Stimulated activated CD4-positive, alpha-beta T cell treated with anti-CD3 and anti-CD28 coated beads, TNF-alpha, amount 100 ng/mL, for 48 hours (primary cell): Measurements from ENCODE around the gene CNBP.
A peak's percentile ranks its signal among the peaks of the same experiment; 100 is the strongest.
"Not testable (repeated sequence)": the region's sequence is repeated elsewhere in the genome, so short reads cannot be mapped to it uniquely, and the experiment has no call there.

ENCODE experiments used
- DNase-seq, 3 donors: peaks; one replicate each; pipeline ENCODE4 v3.0.0-alpha.2; 2020; ENCODE audit warnings: low read depth in 3 of 3

Gene CNBP

DNA sequence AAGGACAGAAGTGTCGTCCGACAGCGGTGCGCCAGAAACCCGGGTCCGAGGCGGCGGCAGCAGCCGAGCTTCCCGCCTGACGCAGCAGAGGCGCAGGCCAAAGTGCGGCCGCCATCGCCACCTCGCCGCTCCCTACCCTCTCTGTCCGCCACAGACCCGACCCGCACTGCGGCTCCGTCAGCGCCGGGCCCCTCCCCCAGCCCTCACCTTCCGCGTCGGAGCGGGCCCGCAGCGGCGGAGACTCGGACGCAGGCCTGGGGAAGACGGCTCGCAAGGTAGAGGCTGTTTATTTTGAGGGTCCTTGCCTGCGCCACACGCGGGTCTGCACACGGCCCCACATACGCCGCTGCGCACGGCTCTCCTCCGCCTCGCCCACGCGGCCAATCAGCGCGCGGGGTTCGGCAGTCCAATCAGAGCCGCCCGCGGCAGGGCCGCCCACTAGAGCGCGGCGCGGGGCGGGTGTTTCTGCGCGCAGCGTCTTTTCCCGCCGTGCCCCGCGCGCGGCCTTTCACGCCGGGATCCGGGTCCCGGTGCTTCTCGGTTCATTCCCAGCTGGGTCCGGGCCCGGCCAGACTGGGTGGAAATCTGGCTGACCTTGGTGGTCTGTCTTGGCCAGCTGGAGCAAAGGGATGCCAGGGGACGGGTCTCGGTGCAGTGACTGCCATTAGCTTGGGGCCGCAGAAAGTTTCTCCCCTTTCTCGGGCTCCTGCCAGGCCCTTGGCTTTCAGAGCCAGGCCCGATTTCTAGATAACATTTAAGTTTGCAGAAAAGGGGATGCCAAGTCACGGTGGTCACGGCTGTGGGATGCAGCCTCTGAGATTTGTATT, at the start of gene CNBP:
CNBP (minus strand) TSS at position 328 of the 827 bp plus-strand sequence. CDS start 12,139 bp downstream, outside the sequence.
- DNase-seq = peak; percentile 86 to 88 (median 86)

DNA sequence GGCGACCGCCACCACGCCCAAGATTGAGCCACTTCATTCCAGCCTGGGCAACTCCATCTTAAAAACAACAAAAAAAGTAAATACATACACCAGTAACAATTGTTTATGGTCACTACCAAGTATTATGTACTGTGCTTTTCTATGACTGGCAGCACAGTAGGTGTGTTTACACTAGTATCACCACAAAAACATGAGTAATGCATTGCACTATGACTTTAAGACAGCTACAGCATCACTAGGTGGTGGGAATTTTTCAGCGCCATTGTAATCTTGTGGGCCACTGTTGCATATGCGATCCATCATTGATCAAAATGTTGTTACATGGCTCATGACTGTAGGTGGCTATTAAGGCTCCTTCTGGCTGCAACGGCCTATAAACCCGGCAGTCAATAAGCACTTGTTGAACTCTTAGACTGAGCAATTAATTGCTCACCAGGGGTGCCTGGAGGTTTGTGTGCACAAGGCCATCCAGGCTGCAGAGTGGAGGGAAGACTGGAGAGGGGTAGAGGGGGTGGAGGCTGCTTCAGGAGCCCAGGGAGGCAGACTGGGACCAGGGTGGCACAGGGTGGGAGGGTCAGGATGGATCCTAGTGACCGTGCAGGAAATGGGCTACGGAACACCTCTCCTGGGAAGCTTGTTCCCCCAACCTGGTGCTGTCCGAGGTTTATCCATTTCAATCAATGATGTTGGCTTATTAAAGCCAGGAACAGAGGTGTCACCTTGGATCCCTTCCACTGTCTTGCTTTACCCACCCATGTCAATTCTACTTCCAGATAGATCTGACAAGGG, 47.8 kb upstream of the CNBP start:
- DNase-seq = no peak

DNA sequence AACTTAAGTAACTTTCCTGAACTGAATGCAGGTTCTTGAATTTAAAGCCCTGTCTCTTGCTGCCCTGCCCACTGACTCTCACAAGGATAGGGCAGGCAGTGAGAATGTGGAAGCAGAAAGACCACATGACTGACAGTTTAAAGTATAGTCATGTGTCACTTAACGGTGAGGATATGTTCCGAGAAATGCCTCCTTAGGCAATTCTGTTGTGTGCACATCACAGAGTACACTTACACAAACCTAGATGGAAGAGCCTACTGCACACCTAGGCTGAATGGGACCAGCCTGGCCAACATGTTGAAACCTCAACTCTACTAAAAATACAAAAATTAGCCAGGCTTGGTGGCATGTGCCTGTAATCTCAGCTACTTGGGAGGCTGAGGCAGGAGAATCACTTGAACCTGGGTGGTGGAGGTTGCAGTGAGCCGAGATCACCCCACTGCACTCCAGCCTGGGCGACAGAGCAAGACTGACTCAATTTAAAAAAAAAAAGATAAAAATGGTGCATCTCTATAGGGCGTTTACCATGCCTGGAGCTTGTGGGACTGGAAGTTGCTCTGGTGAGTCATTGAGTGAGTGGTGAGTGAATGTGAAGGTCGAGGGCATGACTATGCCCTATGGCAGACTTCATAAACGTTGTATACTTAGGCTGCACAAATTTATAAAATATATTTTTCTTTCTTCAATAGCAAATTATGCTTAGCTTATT, 46.8 kb upstream of the CNBP start:
- peak in 1 of 3 donors; percentile 30 for DNase-seq

DNA sequence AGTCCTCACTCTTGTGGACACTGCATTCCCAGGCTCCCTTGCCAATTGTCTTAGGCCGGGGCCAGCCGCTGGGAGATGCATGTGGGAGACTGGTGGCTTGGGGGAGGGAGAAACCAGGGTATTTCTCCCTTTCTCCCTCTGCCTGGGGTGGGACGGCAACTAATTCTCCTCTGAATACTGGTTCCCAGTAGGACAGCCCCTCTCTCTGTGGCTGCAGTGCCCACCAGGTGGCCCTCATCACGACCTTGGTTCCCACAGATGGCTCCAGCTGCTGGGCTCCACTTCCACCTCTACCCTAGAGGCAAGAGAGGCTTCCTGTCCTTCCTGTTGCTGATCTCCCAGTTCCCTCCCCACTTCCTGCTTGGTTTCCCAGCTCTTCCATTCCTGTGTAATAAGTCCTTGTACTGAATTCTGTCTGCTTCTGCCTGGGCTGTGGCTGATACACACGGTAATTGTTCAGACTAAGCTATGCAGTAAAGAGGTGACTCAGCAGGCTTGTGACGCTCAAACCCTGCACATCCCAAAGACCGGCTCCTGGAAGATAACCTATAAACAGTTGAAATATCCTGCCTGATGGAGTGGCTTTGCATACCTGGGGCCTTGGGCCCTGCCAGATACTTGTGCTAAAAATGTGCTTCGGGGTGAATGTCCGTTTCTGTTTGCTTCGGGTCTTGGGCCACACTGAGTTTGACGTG, 45.3 kb upstream of the CNBP start:
- DNase-seq = no peak

DNA sequence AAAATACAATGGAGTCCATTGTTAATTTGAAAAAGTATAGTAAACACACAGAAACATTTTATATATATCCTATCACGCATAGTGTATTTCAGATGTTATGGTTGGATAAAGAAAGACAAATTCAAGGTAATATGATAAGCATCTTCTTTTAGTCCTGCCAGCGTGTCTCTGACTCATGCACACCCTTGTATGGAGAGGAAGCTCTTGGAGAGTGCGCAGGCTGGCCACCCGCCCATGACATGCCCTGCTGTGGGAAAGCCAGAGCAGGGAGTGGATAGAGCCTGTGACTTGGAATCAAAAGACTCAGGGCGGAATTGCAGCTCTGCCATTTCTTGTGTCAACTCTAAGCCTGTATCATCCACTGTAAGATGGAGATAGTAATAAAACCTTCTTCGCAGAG, 42.7 kb upstream of the CNBP start:
- no peak for DNase-seq

DNA sequence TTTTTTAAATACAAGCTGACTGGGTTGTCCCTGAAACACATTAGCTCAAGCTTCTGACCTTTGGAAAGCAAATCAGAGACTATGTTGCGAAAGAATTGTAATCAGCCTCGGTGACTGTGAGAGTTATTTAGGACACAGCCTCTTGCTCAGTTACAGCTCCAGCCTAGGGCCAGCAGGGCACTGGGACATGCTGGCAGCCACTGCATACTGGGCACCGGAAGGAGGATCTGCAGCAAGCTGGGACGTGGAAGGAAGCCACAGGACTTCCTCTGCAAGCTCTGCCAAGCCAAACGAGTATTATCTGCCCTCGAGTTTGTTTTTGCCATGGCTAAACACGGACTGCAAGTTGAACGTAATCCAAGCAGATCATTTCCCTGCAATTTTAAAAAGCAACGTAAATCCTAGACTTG, 41.3 kb upstream of the CNBP start:
- no peak for DNase-seq

DNA sequence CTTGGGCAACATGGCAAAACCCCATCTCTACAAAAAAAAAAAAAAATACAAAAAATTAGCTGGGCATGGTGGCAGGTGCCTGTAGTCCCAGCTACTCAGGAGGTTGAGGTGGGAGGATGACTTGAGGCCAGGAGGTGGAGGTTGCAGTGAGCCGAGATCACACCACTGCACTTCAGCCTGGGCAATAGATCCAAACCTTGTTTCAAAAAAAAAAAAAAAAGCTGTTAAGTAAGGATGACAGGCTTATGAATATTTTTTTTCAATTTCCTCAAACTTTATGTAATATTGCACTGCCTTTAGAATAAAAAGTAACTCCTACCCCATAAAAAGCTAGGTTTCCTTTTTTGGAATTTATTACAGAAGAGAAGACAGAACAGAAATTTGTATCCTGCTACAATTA, 40.7 kb upstream of the CNBP start:
- not testable (repeated sequence) for DNase-seq

DNA sequence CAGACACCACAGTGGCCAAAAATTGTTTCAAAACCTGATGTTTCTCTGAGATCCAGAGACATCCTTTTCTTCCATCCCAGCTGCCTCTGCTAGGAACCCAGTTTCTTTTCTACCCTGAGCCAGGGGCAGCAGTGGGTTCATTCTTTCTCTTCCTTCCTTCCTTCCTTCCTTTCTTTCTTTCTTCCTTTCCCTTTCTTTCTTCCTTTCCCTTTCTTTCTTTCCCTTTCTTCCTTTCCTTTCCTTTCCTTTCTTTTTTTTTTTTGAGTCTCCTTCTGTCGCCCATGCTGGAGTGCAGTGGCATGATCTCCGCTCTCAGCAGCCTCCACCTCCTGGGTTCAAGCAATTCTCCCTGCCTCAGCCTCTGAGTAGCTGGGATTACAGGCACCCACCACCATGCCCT, 35.0 kb upstream of the CNBP start:
- no peak for DNase-seq

DNA sequence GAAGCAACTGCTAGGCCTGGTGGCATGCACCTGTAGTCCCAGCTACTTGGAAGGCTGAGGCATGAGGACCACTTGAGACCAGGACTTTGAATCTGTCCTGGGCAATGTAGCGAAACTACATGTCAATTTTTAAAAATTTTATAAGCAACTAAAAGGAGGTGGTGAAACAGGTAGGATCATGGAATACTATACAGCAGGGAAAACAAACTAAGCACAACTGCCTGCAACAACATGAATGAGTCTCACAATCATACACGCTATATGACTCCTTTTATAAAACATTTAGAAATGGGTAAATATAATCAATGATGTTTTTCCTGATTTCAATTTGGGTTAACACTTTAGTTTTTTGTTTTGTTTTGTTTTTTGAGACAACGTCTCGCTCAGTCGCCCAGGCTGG, 29.5 kb upstream of the CNBP start:
- no peak for DNase-seq

DNA sequence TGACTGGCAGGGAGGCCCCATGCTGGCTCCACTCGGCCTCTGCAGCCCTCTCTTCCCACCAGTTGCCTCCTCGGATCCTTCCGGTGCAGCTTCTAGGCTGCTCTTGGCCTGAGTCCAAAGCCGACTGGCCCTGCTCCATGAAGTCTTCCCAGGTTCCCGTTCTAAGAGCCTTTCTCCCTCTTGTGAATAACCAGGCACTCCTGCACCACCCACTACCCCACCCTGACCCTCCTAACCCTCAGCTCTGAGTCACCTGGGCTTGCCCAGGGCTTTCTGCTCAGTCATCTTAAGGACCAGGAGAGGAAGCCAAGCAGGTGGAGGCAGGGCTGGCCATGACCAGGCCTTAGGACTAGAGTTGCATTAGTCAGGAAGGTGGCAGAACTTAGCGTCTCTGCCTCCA, 28.1 kb upstream of the CNBP start:
- DNase-seq = no peak

DNA sequence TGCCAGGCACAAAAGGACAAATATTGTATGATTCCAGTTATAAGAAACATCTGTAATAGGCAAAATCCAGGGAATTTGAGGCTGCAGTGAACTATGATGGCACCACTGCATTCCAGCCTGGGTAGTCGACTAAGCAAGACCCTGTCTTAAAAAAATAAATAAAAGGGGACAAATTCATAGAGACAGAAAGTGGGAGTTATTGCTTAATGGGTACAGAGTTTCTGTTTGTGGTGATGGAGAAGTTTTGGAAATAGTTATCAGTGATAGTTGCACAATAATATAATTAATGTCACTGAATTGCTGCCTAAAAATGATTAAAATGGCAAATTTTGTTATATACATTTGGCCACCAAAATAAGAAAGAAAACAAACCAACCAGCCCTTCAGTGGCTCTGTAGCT, 27.6 kb upstream of the CNBP start:
- DNase-seq = no peak

DNA sequence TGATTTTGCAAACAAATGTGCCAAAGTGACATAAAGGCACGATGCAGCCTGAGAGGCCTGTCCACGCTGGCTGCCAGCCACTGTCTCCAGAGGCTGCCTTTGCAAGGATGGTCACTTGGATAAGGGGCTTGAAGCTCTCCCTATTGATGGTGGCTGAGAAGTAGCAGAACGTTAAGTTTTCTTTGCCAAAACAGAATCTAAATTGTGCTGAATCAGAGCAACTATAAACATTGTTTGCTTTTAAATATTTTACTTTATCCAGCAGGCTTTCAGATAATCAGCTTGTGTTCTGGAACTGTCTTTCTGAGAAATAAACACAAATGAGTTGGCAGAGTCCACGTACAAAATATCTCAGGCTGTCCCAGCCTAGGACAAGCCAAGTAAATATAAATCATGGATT, 23.8 kb upstream of the CNBP start:
- DNase-seq = no peak

DNA sequence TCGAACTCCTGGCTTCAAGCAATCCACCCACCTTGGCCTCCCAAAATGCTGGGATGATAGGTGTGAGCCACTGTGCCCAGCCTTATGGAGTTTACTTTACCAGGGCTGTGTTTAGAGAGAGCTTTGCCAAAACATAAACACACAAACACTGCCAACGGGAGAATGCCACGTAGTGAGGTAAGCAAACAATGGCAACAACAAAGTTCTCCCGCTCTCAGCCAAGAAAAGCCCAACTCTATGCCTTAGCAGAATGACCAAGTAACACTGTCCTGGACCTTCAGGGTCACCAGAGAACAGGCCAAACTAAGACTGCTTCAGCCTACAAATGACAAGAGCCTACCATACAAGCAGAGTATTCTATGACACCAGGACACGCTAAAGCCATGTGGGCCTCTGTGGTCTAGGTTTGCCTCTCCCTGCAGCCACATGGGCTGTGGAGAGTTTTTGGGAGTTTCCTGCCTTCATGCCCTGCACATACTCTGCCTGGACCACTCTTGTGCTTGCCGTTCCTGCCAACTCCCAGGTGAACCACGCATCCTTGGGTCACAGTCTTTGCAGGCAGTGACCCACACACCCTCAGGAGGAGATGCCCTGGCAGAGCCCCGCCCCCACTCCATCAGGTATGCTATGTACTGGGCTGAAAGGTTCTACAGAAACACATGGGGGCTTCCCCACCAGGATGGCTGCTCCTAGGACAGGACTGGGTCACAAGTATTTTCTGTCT, 21.6 kb upstream of the CNBP start:
- no peak for DNase-seq

DNA sequence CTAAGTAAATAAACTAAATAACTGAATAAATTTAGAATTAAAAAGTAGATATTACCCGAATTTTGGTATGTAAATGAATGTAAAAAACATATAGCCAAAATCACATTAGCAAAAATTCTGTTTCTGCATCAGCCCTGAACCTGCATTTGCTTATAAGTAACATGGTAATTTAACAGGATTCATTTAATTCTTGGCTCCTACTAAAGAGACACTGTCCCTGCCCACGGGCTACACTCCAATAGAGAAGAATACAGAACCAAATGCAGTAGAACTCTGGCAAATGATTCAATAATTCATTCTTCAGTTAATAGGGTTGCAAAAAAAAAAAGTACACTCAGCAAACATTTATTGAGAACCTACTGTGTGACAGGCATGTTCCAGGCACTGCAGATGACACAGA, 20.8 kb upstream of the CNBP start:
- no peak for DNase-seq

DNA sequence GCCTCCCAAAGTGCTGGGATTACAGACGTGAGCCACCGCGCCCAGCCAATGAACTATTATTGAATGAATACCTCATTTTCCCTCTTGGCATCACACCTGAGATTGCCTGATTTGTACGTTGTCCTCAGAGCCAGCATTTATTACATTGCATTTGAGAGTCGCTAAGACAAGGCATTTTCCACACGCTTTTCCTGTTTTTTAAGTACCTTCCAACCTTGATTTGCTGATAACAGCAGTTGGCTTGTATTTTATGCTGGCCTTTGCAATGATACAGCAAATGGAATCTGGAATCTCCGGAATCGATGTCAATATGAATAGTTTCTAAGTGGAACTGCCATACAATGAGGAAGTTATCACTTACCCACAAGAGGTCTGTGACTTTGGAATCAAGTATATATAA, 15.7 kb upstream of the CNBP start:
- no peak for DNase-seq

DNA sequence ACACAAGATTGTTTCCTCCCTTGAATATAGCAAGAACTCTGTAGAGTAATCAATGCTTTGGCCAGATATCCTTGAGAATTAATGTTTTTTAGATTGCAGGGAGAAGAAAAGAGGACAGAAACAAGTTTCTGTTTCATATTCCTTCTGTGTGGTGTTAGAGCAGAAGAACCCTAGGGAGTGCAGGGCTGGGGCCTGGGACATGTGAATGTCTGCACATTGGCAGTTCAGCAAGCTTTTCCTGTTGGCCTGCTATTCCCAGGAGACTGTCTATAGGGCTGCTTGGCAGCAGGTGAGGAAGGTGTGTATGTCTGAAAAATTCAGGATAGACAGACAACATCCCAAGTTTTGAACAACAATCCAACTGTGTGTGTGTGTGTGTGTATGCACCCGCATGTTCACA, 13.6 kb upstream of the CNBP start:
- DNase-seq = no peak

DNA sequence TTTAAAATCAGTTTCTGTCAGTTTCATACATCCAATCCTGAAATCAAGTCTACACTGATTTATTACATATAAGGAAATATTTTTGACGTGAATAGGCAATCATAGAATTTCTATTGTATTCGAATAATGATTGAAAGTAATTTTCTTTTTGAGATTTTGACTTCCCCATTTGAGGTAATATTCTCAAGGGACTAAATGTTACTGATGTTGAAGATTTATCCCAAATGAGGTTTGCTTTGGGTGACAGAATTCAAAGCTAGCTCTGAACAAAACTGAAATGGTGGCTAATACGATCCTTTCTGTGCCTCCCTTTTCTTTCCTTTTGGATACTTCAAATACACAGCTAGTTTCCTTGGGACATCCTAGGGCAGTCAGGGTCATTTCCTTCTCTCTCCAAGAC, 12.9 kb upstream of the CNBP start:
- no peak for DNase-seq

DNA sequence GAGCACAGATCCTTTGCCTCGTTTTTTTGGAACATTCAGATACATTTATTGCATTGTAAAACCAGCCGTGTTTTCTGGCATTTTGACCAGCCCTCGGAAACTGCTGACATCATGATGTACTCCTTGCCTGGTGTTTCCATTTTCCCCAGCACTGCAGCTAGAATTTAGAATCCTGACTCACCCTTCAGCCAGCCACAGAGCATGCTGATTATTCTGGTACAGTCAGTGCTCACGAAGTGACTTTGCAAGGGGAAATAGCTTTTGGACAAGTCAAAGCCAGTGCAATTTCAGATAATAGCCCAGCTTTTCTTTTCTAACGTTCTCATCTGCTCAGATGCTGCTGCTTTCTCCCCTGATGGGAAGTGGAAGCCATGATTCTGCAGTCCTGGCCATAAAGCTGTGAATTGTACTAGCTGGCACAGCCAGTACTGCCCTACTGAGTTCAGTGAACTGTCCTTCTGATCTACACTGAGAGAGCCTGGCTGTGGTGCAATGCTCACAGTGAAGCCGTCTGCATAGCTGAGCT, 12.1 kb upstream of the CNBP start:
- DNase-seq = no peak

DNA sequence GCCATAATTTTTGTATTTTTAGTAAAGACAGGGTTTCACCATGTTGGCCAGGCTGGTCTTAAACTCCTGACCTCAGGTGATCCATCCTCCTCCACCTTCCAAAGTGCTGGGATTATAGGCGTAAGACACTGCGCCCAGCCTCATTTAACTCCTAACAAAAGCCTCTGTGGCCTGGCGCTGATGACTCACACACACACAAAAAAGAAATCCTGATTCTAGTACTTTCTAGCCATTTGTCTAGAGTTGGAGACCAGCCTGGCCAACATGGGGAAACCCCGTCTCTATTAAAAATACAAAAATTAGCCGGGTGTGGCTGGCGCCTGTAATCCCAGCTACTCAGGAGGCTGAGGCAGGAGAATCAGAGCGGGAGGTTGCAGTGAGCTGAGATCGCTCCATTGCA, 6.1 kb upstream of the CNBP start:
- not testable (repeated sequence) for DNase-seq

DNA sequence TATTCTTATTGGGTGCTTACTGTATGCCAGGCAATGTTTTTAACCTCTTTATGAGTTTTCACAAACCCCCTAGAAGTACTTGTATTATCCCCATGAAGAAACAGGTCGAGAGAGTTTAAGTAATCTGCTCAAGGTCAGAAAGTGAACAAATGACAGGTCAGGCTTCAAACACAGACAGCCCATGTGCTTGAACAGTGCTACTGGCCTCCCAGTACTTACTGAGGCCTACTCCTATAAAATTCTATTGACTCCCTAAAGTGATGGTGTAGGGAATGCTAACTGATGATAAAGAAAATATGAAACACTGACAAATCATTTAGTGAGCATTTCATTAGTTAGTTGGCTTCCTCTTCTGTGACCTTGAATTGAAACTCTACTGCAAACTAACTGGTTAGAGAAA, 4.2 kb upstream of the CNBP start:
- no peak for DNase-seq

DNA sequence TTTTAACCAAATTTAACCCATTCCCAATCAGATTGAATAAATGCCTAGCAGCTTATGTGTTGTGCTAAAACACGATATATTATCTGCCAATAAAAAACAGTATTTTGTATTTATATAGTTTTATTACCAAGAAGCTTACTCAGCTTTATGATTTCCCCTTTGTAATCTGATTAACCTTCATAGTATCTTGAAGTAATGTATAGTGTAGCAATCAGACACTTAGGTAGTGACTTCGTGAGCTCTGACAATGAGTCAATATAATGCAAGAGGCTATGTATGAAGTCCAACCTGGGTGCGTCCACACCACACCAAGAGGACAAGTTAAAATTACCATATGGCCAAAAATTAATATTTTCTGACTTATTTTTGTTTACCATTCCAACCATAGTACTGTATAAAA, 2.1 kb upstream of the CNBP start:
- no peak for DNase-seq
